Occipital lobe (tissue), 2 donors: Measurements from ENCODE around the gene PTPRB. TPM values are rescaled to one million over a fixed set of nuclear protein-coding genes. Genes with fewer than 3 reads are reported as not detected.

Experiments
- DNase-seq: peaks from one replicate; lab custom pipeline; 2025; lab: John Stamatoyannopoulos, UW
- total RNA-seq: library from RNA; depleted of rRNA; stranded (reverse); fragments of >200 nt; gene quantifications from one replicate; pipeline ENCODE4 v1.2.3, GENCODE V29; 2014

The PTPRB gene
- total RNA-seq, 1 donor from 2014 or later, result 8.7 TPM

GRCh38 chr12:70643939-70644338, 6.7 kb upstream of the PTPRB start:
- DNase-seq, result no peak

- DNase-seq, result no peak
Observed at GRCh38 chr12:70641691-70642090, 4.5 kb upstream of the PTPRB start.

GRCh38 chr12:70640901-70641300, 3.7 kb upstream of the PTPRB start:
- no peak for DNase-seq

GRCh38 chr12:70639535-70639934, 2.3 kb upstream of the PTPRB start:
- no peak for DNase-seq

DNA sequence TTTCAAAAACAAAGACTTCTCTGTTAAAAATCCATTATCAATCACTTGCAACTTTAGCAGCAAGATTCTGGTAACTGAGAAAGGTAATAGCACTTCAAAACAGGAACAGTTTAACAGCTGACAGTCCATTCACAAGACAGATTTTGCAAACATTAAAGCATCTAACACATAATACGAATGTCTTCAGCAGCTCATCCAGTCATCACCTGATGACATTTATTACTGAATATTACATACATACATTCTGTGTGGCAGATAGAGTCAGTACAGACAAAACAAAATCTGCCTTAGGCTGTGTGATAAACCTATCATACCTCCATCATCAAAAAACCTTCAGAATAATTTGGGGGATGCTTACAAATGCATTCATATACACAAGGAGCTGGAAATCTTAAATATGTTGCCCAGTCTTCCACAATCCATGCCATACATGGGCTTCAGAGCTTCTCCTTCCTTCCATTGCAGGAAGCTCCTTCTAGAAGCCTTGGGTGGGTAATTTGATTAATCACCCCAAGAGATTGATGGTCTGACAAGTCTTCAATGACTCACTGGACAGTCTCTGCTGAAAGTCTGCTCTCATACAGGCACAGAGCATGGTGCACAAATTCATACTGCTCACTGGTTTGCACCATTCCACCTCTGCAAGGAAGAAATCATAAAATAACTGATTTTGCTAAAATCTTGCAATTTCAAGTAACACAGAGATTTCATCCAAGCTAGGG, 1.6 kb upstream of the PTPRB start:
- DNase-seq, result no peak

DNA sequence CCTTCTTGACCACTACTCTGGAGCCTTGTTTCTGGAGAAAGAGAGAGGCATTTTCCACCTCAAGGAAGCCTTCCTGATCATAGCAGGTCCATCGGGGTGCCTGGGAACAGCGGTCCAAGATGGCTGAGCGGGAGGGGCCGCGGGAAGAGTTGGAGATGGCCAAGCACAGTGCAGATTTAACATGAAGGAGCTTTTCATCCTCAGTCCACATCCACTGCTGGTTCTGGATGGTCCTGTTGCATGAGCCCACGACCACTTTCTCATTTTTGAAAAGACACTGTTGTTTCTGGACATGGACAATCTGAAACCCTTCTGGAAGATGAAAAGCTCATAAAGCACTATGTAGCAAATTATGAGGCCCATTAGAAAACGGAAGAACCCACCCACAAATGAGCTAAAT, 1.5 kb downstream of the PTPRB start:
- no peak for DNase-seq

GRCh38 chr12:70628701-70629480, 8.3 kb downstream of the PTPRB start:
- no peak for DNase-seq

GRCh38 chr12:70627677-70628076, 9.6 kb downstream of the PTPRB start:
- no peak for DNase-seq

GRCh38 chr12:70626180-70626579, 11.0 kb downstream of the PTPRB start:
- DNase-seq, result no peak

- DNase-seq, result no peak
Observed at GRCh38 chr12:70619471-70620152, 17.6 kb downstream of the PTPRB start.

DNA sequence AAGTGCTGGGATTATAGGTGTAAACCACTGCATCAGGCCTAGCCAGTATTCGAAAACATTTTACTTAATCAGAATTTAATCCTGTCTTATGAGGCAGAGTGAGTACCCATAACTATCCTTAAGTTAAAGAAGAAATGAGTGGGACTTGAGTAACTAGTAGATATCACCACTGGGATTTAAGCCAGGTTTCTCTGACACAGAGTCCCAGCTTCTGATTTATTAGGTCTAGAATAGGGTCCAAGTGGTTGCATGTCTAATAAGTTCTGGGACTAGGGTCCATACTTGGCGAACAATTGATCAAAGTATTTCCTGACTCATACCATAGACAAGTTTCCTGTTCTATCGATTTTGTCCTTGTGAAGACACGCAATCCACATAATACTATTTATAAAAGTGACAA, 18.9 kb downstream of the PTPRB start:
- no peak for DNase-seq

GRCh38 chr12:70617450-70617849, 19.8 kb downstream of the PTPRB start:
- no peak for DNase-seq

- no peak for DNase-seq
Observed at GRCh38 chr12:70615174-70615866, 21.9 kb downstream of the PTPRB start.

DNA sequence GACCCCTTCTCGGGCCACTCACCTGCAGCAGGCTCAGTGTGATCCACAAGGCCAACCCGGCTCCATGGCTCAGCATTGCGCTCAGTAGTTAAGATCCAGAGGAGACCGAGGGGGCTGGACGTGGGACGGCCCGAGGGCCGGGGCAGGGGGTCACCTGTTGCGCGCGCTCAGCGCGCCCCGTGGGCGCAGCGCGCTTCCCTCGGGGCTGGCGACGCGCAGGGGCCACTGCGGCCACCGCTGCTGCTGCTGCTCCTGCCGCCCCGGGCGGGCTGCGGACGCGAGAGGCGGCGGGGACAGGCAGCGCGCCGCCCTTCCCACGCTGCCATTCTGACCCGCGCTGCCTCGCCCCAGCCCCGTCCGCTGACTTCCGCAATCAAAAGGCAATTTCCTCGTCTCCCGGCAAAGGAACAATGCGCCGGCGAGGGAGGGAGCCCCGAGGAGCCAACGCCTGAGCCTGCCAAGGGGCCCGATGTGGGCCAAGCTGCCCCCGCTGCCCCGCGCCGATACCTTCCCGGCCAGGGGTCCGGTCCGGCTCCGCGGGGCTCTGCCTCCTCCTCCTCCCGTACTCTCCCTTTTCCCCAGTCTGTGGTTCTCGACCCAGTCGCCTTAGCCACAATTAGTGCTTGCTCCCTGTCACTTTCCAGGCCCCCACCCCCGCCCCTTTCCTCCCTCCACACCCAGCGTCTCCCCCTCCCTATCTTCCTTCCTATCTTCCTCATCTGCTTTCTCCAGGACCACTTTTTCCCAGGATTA, 27.3 kb downstream of the PTPRB start:
- DNase-seq, result no peak

DNA sequence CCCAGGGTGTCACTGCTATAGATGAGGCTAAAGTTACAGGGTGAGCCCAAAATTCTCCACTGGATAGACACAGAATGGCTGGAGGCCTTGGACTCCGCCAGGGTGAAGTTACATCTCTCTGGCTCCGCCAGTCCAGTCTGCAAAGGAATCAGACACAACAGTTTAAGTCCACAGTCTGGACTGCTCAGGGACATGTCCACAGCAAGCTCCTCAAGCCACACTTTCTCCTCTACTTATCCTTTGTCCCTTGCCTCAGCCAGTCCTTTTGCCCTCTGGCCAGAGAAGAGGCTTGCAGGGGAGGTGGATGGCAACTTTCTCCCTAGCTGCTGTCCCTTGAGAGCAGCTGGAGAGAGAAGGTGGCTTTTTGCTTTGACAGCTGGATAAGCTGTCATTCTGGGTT, 28.0 kb downstream of the PTPRB start:
- no peak for DNase-seq

DNA sequence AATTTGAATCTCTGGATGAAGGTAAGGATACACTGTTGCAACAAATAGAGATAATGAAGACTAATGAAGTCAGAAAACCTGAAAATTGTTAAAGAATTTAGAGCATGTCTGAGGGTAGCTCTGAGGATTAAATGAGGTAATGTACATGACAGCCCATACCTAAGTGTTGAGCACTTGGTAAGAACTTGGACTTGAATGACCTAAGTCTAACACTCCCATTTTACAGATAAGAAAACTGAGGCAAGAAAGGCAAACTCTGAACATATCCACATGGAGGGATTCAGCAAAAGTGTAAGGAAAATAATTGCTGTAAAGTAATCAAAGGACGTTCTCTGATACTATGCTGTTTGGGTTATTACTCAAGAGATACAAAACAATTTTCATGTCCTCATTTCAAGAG, 29.0 kb downstream of the PTPRB start:
- no peak for DNase-seq

DNA sequence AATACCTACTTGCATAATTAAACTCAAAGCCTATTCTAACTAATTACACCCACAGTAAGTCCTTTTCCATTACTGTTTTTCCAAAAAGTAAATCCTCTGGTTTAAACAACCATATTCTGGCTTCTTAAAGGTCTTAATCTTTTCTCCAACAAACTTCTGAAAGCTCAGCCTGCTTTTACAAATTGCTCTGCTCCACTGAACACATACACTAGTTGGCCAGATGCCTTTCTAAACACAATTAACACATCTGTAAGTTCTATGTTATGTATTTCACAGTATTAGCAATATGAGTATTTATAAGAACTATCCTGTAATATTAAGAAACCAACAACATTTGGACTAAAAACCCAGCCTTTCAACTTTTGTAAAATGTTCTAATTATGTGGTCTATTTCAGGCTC, 30.1 kb downstream of the PTPRB start:
- no peak for DNase-seq

DNA sequence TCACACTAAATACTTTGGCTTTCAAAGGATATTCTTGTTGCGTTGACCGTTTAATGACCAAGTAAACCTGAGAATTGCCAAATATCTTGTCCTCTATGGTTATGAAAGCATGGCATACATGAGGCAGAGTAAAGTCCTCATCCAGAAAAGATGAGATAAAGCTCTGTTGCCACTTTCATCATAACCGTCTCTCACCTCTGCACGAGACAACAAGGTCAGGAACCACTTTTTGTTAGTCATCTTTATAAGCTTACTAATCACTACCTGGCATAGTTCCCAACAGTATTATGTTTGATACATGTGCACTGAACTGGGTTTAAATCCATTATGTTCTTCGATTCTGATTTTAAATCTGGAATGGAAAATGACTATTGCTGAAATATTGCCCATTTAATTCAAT, 31.3 kb downstream of the PTPRB start:
- no peak for DNase-seq

DNA sequence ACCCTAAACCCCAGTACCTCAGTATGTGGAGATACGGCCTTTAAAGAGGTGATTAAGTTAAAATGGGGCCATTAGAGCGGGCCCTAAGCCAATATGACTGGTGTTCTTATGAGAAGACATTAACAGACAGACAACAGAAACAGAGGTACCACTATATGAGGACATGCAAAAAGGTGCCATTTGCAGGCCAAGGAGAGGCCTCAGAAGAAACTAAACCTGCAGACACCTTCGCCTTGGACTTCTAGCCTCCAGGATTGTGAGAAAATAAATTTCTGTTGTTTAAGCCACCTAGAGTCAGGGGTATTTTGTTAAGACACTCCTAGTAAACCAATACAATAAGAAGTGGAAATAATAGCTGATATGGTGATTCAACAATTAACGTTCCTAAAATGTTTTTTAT, 32.6 kb downstream of the PTPRB start:
- DNase-seq, result no peak

GRCh38 chr12:70603044-70603443, 34.2 kb downstream of the PTPRB start:
- no peak for DNase-seq
